Measurements from ENCODE around the gene NKD1. TPM values are rescaled to one million over a fixed set of nuclear protein-coding genes. Genes with fewer than 3 reads are reported as not detected.

The NKD1 gene
- polyA plus RNA-seq, 3 donors = 0.01 TPM; not detected in 2

GRCh38 chr16:50583211-50583610 lies 35.0 kb downstream of the NKD1 start:
- Mint-ChIP-seq H3K4me1 (peaks cover 5% of the 10 kb centered on the region), H3K4me3 (no peak overlapping the region), H3K27me3 (ENCODE audit: low read depth in 3 of 3) (no peaks in the 10 kb centered on the region), H3K27ac (no peak overlapping the region), H3K9me3 (peaks cover 0 to 6% (median 2%) of the 10 kb centered on the region in 7 donors), H3K36me3 (no peaks in the 10 kb centered on the region)
- H3K9ac ChIP-seq (ENCODE audit: insufficient read depth, low read length, poor library complexity, severe bottlenecking) = no peak overlapping the region
- no peaks in the 10 kb centered on the region for H3K9me3 ChIP-seq (replicated peaks in 1 of 2; ENCODE audit: control insufficient read depth in 1 of 2, insufficient read depth in 1 of 2, low read length in 2 of 2)
- DNase-seq = no peak
- H3K4me3 ChIP-seq (replicated peaks in 1 of 3; ENCODE audit: low read depth in 2 of 3, low read length in 3 of 3) = no peak overlapping the region
- peaks cover 0 to 1% of the 10 kb centered on the region in 2 donors for H3K4me1 ChIP-seq (ENCODE audit: control insufficient read depth in 1 of 2, insufficient read depth in 2 of 2, low read length in 2 of 2)
- H3K79me2 ChIP-seq (ENCODE audit: insufficient read depth, low read length) = no peaks in the 10 kb centered on the region
- no peaks in the 10 kb centered on the region for H3K36me3 ChIP-seq (replicated peaks in 1 of 2; ENCODE audit: control insufficient read depth in 1 of 2, insufficient read depth in 2 of 2, low read length in 2 of 2)
- no peak overlapping the region for H3K27ac ChIP-seq (ENCODE audit: low read depth in 1 of 2, low read length in 2 of 2)
- 100% methylated on average over 2 of the region's 3 CpGs for WGBS (ENCODE audit: insufficient coverage)
- no peak overlapping the region for H2AFZ ChIP-seq (ENCODE audit: insufficient read depth, low read depth, low read length, poor library complexity, severe bottlenecking)
- TF ChIP-seq CTCF (IDR thresholded peaks at IDR 0.05) = no peak
- H3K27me3 ChIP-seq (ENCODE audit: control insufficient read depth in 2 of 2, insufficient read depth in 2 of 2, low read length in 2 of 2) = no peaks in the 10 kb centered on the region
- intact Hi-C loops (cut with micrococcal nuclease) = no loop called here
- no peaks in the 10 kb centered on the region for H4K20me1 ChIP-seq (ENCODE audit: insufficient read depth, low read length)
- no peak overlapping the region for H3K4me2 ChIP-seq (replicated peaks; ENCODE audit: extremely low read depth, low read length, poor library complexity, severe bottlenecking)

GRCh38 chr16:50584033-50584722 lies 36.0 kb downstream of the NKD1 start:
- H3K36me3 ChIP-seq (replicated peaks in 1 of 2; ENCODE audit: control insufficient read depth in 1 of 2, insufficient read depth in 2 of 2, low read length in 2 of 2) = no peaks in the 10 kb centered on the region
- TF ChIP-seq CTCF (IDR thresholded peaks at IDR 0.05) = no peak
- H3K9me3 Mint-ChIP-seq = peaks cover 0 to 5% (median 3%) of the 10 kb centered on the region in 7 donors
- WGBS (ENCODE audit: insufficient coverage) = no CpG with 5 or more reads among the region's 6 CpGs
- intact Hi-C loops (cut with micrococcal nuclease) = no loop called here
- no peak overlapping the region for H3K27ac ChIP-seq (ENCODE audit: low read depth in 1 of 2, low read length in 2 of 2)
- no peaks in the 10 kb centered on the region for H3K79me2 ChIP-seq (ENCODE audit: insufficient read depth, low read length)
- DNase-seq = no peak
- H3K27me3 ChIP-seq (ENCODE audit: control insufficient read depth in 2 of 2, insufficient read depth in 2 of 2, low read length in 2 of 2) = no peaks in the 10 kb centered on the region
- no peak overlapping the region for H3K4me3 Mint-ChIP-seq
- no peaks in the 10 kb centered on the region for H3K36me3 Mint-ChIP-seq
- peak overlapping the region in 2 of 7 donors; percentile 2 to 64 for H3K27ac Mint-ChIP-seq
- no peak overlapping the region for H2AFZ ChIP-seq (ENCODE audit: insufficient read depth, low read depth, low read length, poor library complexity, severe bottlenecking)
- peaks cover 6 to 11% of the 10 kb centered on the region in 2 donors for H3K4me1 ChIP-seq (ENCODE audit: control insufficient read depth in 1 of 2, insufficient read depth in 2 of 2, low read length in 2 of 2)
- no peaks in the 10 kb centered on the region for H3K9me3 ChIP-seq (replicated peaks in 1 of 2; ENCODE audit: control insufficient read depth in 1 of 2, insufficient read depth in 1 of 2, low read length in 2 of 2)
- no peaks in the 10 kb centered on the region for H3K27me3 Mint-ChIP-seq (ENCODE audit: low read depth in 3 of 3)
- no peaks in the 10 kb centered on the region for H4K20me1 ChIP-seq (ENCODE audit: insufficient read depth, low read length)
- H3K4me3 ChIP-seq (replicated peaks in 1 of 3; ENCODE audit: low read depth in 2 of 3, low read length in 3 of 3) = no peak overlapping the region
- H3K4me2 ChIP-seq (replicated peaks; ENCODE audit: extremely low read depth, low read length, poor library complexity, severe bottlenecking) = no peak overlapping the region
- H3K4me1 Mint-ChIP-seq = peaks cover 13% of the 10 kb centered on the region
- H3K9ac ChIP-seq (ENCODE audit: insufficient read depth, low read length, poor library complexity, severe bottlenecking) = no peak overlapping the region
